Thyroid gland (tissue), 4 donors: ENCODE measurements around the gene ERG.

Experiments
- POLR2A ChIP-seq, 2 donors: fragments of 450-650 bp; IDR thresholded peaks; one replicate each; pipeline ENCODE4 v1.6.1; 2017; ENCODE audit warnings: antibody characterized with exemption in 2 of 2, mild to moderate bottlenecking in 2 of 2, moderate library complexity in 1 of 2
- TF ChIP-seq, protein P1 (sequence below), 6 experiments: fragments of 200-600 bp in 3 of 6; fragments of 450-650 bp in 3 of 6; sonication (generic) in 3 of 6; IDR thresholded peaks; one replicate each; pipeline ENCODE4 v1.5.1; 2016 to 2019; ENCODE audit warnings: antibody characterized with exemption in 6 of 6, mild to moderate bottlenecking in 2 of 6, inconsistent platforms in 1 of 6, moderate library complexity in 1 of 6

DNA sequence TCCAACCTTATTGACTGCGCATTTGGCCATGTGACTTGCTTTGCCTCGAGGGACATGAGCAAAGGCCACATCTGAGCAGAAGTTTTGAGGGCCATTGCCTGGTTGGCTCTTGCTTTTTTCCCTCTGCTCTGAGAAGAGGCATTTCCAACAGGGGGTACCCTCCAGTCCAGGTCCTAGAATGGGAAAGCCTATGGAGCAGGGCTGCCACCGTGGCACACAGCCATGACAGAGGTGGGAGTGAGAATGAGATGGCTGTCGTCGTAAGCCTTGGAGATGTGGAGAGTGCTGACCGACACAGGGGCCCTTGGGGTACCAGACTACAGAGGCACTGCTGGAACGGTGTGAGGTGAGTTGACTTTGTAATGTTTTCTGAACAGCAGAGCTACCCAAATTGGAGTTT is 138.4 kb downstream of the ERG start:
- TF ChIP-seq, protein P1, sequence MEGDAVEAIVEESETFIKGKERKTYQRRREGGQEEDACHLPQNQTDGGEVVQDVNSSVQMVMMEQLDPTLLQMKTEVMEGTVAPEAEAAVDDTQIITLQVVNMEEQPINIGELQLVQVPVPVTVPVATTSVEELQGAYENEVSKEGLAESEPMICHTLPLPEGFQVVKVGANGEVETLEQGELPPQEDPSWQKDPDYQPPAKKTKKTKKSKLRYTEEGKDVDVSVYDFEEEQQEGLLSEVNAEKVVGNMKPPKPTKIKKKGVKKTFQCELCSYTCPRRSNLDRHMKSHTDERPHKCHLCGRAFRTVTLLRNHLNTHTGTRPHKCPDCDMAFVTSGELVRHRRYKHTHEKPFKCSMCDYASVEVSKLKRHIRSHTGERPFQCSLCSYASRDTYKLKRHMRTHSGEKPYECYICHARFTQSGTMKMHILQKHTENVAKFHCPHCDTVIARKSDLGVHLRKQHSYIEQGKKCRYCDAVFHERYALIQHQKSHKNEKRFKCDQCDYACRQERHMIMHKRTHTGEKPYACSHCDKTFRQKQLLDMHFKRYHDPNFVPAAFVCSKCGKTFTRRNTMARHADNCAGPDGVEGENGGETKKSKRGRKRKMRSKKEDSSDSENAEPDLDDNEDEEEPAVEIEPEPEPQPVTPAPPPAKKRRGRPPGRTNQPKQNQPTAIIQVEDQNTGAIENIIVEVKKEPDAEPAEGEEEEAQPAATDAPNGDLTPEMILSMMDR (IDR thresholded peaks at IDR 0.05) = no peak
- no peak for TF ChIP-seq POLR2A (IDR thresholded peaks at IDR 0.05)
